K562 (cell line): ENCODE data around the gene TSPAN3. TPM values are rescaled to one million over a fixed set of nuclear protein-coding genes. Genes with fewer than 3 reads are reported as not detected.
A peak's percentile ranks its signal among the peaks of the same experiment; 100 is the strongest.

Experiments
- ATF7 ChIP-seq: fragments of 450-650 bp; IDR thresholded peaks from 2 replicates; pipeline ENCODE4 v1.7.1; 2014; ENCODE audit warnings: mild to moderate bottlenecking, moderate library complexity
- CBFB ChIP-seq: sonication (generic); formaldehyde crosslinking; IDR thresholded peaks from 2 replicates; pipeline ENCODE4 v1.4.0; 2020; ENCODE audit warnings: mild to moderate bottlenecking, missing genetic modification reagents
- EZH2 ChIP-seq: IDR thresholded peaks from 2 replicates; pipeline ENCODE4 v1.6.1; 2012; ENCODE audit warnings: low read depth, mild to moderate bottlenecking, inconsistent platforms, low read length, borderline replicate concordance
- FUS ChIP-seq: fragments of 200-400 bp; formaldehyde crosslinking; optimal IDR thresholded peaks from 2 replicates; pipeline ENCODE3; 2017; ENCODE audit warnings: low read depth, low read length
- KLF10 ChIP-seq: fragments of 250-450 bp; sonication (Bioruptor Pico); IDR thresholded peaks from 2 replicates; pipeline ENCODE4 v1.6.1; 2021; ENCODE audit warnings: matching md5 sums
- MCM3 ChIP-seq: fragments of 450-650 bp; IDR thresholded peaks from 2 replicates; pipeline ENCODE4 v1.6.1; 2016
- MIER1 ChIP-seq: fragments of 450-650 bp; IDR thresholded peaks from 2 replicates; pipeline ENCODE4 v1.6.1; 2016; ENCODE audit warnings: antibody characterized with exemption, mild to moderate bottlenecking, low read depth
- MYBL2 ChIP-seq, 2 experiments: fragments of 450-650 bp in 1 of 2; sonication (generic) in 1 of 2; formaldehyde crosslinking in 1 of 2; IDR thresholded peaks; 2 replicates each; pipeline versions ENCODE4 v1.6.1 to v1.8.1; 2017 to 2022; ENCODE audit warnings: borderline replicate concordance in 1 of 2, inconsistent platforms in 1 of 2, low read depth in 1 of 2, mild to moderate bottlenecking in 1 of 2, missing genetic modification reagents in 1 of 2, moderate library complexity in 1 of 2
- NFYB ChIP-seq: IDR thresholded peaks from 2 replicates; pipeline ENCODE4 v1.6.1; 2011; ENCODE audit warnings: mild to moderate bottlenecking, moderate library complexity; ENCODE audit not compliant: insufficient read length; ENCODE audit errors: extremely low read depth
- NONO ChIP-seq, 2 experiments: fragments of 200-400 bp in 1 of 2; fragments of 450-650 bp in 1 of 2; formaldehyde crosslinking in 1 of 2; IDR thresholded peaks; 2 replicates each; pipeline ENCODE4 v1.6.1; 2017; ENCODE audit warnings: low read depth in 2 of 2, mild to moderate bottlenecking in 2 of 2, moderate library complexity in 2 of 2, low read length in 1 of 2
- PTBP1 ChIP-seq: fragments of 200-400 bp; formaldehyde crosslinking; IDR thresholded peaks from 2 replicates; pipeline ENCODE4 v1.6.1; 2017; ENCODE audit warnings: low read depth, low read length
- RBM14 ChIP-seq: fragments of 200-400 bp; formaldehyde crosslinking; IDR thresholded peaks from 2 replicates; pipeline ENCODE4 v1.6.1; 2018; ENCODE audit warnings: low read depth, mild to moderate bottlenecking, low read length, moderate library complexity, borderline replicate concordance; ENCODE audit not compliant: insufficient read depth
- RCOR1 ChIP-seq, 2 experiments: IDR thresholded peaks; 2 replicates each; pipeline ENCODE4 v1.6.1; 2012; ENCODE audit warnings: low read depth in 2 of 2, low read length in 2 of 2, borderline replicate concordance in 1 of 2, improper control_type of control experiment in 1 of 2
- RFX5 ChIP-seq: IDR thresholded peaks from 2 replicates; pipeline ENCODE4 v1.6.1; 2011; ENCODE audit warnings: low read depth, mild to moderate bottlenecking, improper control_type of control experiment, low read length
- RHOXF2B ChIP-seq: fragments of 250-450 bp; sonication (Bioruptor Pico); conservative IDR thresholded peaks from 2 replicates; pipeline ENCODE4 v1.5.1; 2021
- SMARCA5 ChIP-seq: fragments of 450-650 bp; IDR thresholded peaks from 2 replicates; pipeline ENCODE4 v1.6.1; 2016
- TCFL5 ChIP-seq: fragments of 250-450 bp; sonication (Bioruptor Pico); conservative IDR thresholded peaks from 2 replicates; pipeline ENCODE4 v1.6.1; 2021; ENCODE audit warnings: mild to moderate bottlenecking, moderate library complexity, matching md5 sums
- TFAM ChIP-seq: fragments of 250-450 bp; sonication (Bioruptor Pico); conservative IDR thresholded peaks from 2 replicates; pipeline ENCODE4 v1.5.0; 2021; ENCODE audit warnings: mild to moderate bottlenecking, moderate library complexity
- XRCC3 ChIP-seq: fragments of 450-650 bp; IDR thresholded peaks from 2 replicates; pipeline ENCODE4 v1.6.1; 2017; ENCODE audit warnings: mild to moderate bottlenecking, moderate library complexity
- ZNF3 ChIP-seq: fragments of 250-450 bp; sonication (Bioruptor Pico); IDR thresholded peaks from 2 replicates; pipeline ENCODE4 v1.5.0; 2021; ENCODE audit warnings: mild to moderate bottlenecking, moderate library complexity
- ZNF316 ChIP-seq: fragments of 450-650 bp; IDR thresholded peaks from 2 replicates; pipeline ENCODE4 v1.6.1; 2016
- ZNF444 ChIP-seq: fragments of 250-450 bp; sonication (Bioruptor Pico); IDR thresholded peaks from 2 replicates; pipeline ENCODE4 v1.4.0; 2020; ENCODE audit warnings: mild to moderate bottlenecking, moderate library complexity
- ZNF445 ChIP-seq: fragments of 250-450 bp; sonication (Bioruptor Pico); IDR thresholded peaks from 2 replicates; pipeline ENCODE4 v1.4.0; 2020; ENCODE audit warnings: low read depth, mild to moderate bottlenecking, moderate library complexity
- ZNF507 ChIP-seq: conservative IDR thresholded peaks from 2 replicates; pipeline ENCODE4 v1.6.1; 2017; ENCODE audit warnings: missing genetic modification characterization, missing compliant biosample characterization
- ZNF561 ChIP-seq: fragments of 450-650 bp; formaldehyde crosslinking; conservative IDR thresholded peaks from 2 replicates; pipeline ENCODE4 v1.4.0; 2020; ENCODE audit warnings: mild to moderate bottlenecking, moderate library complexity
- ZZZ3 ChIP-seq: fragments of 450-650 bp; IDR thresholded peaks from 2 replicates; pipeline ENCODE4 v1.6.1; 2016; ENCODE audit warnings: antibody characterized with exemption, mild to moderate bottlenecking, moderate library complexity
- polyA plus RNA-seq, 8 experiments: library from polyadenylated mRNA; depleted of rRNA in 4 of 8; stranded (reverse) in 5 of 8; unstranded in 3 of 8; fragments of >200 nt; fragmentation: Nextera tagmentation in 2 of 8; fragmentation: Illumina TruSeq in 1 of 8; extraction: Ambion mirVana in 2 of 8; extraction: Trizol in 1 of 8; gene quantifications; 2 replicates each; pipeline versions ENCODE4 v1.2.1 to v1.2.3, GENCODE V29; 2011 to 2014; ENCODE audit warnings: inconsistent platforms in 1 of 8, missing spikeins in 1 of 8
- total RNA-seq, 7 experiments: library from RNA; depleted of rRNA in 6 of 7; stranded (reverse); fragments of >200 nt in 6 of 7; fragmentation: Illumina TruSeq in 2 of 7; extraction: Trizol in 2 of 7; gene quantifications; 2 replicates each; pipeline versions ENCODE4 v1.2.1 to v1.2.3, GENCODE V29; 2011 to 2021; ENCODE audit warnings: low replicate concordance in 1 of 7
- TF ChIP-seq, protein P1 (sequence below): fragments of 250-450 bp; sonication (Bioruptor Pico); IDR thresholded peaks from 2 replicates; pipeline ENCODE4 v1.8.0; 2022; ENCODE audit warnings: inconsistent platforms, mild to moderate bottlenecking, moderate library complexity, borderline replicate concordance
- TF ChIP-seq, protein P2 (sequence below): fragments of 450-650 bp; IDR thresholded peaks from 2 replicates; pipeline ENCODE4 v1.6.1; 2016; ENCODE audit warnings: low read depth, mild to moderate bottlenecking, moderate library complexity

TSPAN3 gene
- total and polyA plus RNA-seq, 9 of the 15 experiments (the other 6 are each of a cell fraction or from before 2014, with no cell fraction given) = 14.3 to 144 (median 71.1) TPM

DNA sequence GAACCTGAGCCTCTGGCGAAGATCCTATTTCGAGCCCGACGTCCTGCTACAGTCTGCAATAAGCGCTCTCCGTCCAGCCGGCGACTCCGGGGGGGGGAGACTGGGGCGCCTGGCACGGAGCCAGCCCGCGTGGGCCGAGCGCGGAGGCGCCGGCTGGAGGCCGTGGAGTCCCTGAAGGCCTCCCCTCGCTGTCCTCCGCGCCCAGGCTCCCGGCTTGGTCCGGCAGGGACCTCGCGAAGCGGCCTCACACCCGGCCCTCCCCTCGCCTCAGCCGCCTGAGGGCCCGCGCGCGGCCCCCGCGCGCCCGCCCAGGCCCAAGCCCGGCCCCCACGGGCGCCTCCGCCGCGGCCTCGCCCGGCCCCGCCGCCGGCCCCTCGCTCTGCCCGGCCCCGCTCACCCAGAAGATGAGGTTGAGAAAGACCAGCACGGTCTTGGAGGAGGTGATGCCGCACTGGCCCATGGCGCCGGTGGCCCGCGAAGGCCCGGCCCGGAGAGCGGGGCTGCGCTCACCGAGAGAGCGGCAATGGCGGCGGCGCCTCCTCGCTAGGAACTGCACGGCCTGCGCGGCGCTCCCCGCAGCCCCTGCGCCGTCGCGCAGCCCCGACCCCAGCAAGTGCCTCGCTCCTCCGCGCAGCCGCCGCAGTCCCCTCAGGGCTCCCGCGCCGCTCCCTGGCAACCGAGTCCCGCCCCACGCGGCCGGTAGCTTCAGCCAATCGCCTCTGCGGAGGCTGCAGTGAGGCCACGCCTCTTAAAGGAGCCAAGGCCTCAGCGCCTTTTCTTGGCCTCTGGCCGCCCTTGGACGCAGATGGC, at the start of gene TSPAN3 (continued):
- TF ChIP-seq KLF10 (CRISPR knock-in tag) (no peak), NFYB (peak; percentile 24), EZH2 (no peak), PTBP1 (no peak), MYBL2 (IDR thresholded peaks at IDR 0.05; ENCODE audit: low read depth) (no peak), MYBL2 (CRISPR knock-in tag; IDR thresholded peaks at IDR 0.05; ENCODE audit: borderline replicate concordance) (no peak), ZNF507 (no peak), XRCC3 (no peak), TFAM (no peak), RCOR1 (IDR thresholded peaks at IDR 0.05; ENCODE audit: borderline replicate concordance in 1 of 2, low read depth in 2 of 2, low read length in 2 of 2) (no peak), ZNF316 (no peak), ZNF561 (CRISPR knock-in tag) (no peak), SMARCA5 (no peak), RBM14 (no peak), ATF7 (0 out of 2 replicates have a peak, but pooled peaks have one; percentile 21), CBFB (no peak), ZNF3 (CRISPR knock-in tag) (no peak), FUS (no peak), MCM3 (no peak), RHOXF2B (CRISPR knock-in tag) (no peak), ZZZ3 (no peak), ZNF444 (CRISPR knock-in tag) (no peak), NONO (IDR thresholded peaks at IDR 0.05; ENCODE audit: low read depth in 2 of 2, low read length in 1 of 2) (peak in 1 of 2 experiments; percentile 33; a peak in 1 of 4 replicates), TCFL5 (no peak), MIER1 (no peak), RFX5 (0 out of 2 replicates have a peak, but pooled peaks have one; percentile 32), ZNF445 (no peak)
- TF ChIP-seq, protein P1, sequence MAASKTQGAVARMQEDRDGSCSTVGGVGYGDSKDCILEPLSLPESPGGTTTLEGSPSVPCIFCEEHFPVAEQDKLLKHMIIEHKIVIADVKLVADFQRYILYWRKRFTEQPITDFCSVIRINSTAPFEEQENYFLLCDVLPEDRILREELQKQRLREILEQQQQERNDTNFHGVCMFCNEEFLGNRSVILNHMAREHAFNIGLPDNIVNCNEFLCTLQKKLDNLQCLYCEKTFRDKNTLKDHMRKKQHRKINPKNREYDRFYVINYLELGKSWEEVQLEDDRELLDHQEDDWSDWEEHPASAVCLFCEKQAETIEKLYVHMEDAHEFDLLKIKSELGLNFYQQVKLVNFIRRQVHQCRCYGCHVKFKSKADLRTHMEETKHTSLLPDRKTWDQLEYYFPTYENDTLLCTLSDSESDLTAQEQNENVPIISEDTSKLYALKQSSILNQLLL (CRISPR knock-in tag) = no peak
- TF ChIP-seq, protein P2, sequence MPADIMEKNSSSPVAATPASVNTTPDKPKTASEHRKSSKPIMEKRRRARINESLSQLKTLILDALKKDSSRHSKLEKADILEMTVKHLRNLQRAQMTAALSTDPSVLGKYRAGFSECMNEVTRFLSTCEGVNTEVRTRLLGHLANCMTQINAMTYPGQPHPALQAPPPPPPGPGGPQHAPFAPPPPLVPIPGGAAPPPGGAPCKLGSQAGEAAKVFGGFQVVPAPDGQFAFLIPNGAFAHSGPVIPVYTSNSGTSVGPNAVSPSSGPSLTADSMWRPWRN = no peak
